ENCODE measurements around the gene ALOX15.

DNA sequence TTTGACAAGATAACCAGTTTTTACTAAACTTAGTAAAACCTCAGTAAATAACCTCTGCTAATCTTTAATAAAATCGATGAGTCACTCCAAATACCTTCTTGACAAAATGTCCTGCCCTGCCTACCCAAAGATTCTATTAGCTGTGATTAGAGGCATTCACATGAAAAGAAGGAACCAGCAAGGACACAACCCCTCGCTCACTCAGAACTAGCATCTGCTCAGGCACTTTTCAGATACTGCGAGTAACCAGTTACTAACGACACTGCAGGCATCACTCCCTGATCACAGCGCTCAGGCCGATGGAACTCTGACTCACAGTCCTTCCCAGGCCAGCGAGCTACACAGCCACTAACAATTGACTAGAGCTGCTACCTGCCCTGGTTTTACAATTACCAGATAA is 38.2 kb upstream of the ALOX15 start:
- TF ChIP-seq POLR2AphosphoS5 (IDR thresholded peaks at IDR 0.05; ENCODE audit: low read depth, low read length) (no peak), TAF1 (IDR thresholded peaks at IDR 0.05; ENCODE audit: borderline replicate concordance, insufficient read depth, low read length) (no peak), SIN3A (IDR thresholded peaks at IDR 0.05; ENCODE audit: borderline replicate concordance, insufficient read depth, low read length) (no peak), FOXP2 (optimal IDR thresholded peaks at IDR 0.05; ENCODE audit: borderline replicate concordance, extremely low read depth, extremely low read length, insufficient read depth) (no peak)
- TF ChIP-seq, protein P1, sequence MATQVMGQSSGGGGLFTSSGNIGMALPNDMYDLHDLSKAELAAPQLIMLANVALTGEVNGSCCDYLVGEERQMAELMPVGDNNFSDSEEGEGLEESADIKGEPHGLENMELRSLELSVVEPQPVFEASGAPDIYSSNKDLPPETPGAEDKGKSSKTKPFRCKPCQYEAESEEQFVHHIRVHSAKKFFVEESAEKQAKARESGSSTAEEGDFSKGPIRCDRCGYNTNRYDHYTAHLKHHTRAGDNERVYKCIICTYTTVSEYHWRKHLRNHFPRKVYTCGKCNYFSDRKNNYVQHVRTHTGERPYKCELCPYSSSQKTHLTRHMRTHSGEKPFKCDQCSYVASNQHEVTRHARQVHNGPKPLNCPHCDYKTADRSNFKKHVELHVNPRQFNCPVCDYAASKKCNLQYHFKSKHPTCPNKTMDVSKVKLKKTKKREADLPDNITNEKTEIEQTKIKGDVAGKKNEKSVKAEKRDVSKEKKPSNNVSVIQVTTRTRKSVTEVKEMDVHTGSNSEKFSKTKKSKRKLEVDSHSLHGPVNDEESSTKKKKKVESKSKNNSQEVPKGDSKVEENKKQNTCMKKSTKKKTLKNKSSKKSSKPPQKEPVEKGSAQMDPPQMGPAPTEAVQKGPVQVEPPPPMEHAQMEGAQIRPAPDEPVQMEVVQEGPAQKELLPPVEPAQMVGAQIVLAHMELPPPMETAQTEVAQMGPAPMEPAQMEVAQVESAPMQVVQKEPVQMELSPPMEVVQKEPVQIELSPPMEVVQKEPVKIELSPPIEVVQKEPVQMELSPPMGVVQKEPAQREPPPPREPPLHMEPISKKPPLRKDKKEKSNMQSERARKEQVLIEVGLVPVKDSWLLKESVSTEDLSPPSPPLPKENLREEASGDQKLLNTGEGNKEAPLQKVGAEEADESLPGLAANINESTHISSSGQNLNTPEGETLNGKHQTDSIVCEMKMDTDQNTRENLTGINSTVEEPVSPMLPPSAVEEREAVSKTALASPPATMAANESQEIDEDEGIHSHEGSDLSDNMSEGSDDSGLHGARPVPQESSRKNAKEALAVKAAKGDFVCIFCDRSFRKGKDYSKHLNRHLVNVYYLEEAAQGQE (IDR thresholded peaks at IDR 0.05; ENCODE audit: insufficient read depth in 1 of 2, low read depth in 2 of 2, low read length in 2 of 2) = no peak
